Right ventricle myocardium inferior (tissue), 1 donor: Measurements from ENCODE around the gene E4F1. TPM values are rescaled to one million over a fixed set of nuclear protein-coding genes. Genes with fewer than 3 reads are reported as not detected.

Experiments
- ATAC-seq: fragments of 200-7000 bp; cut with Tn5 transposase; one replicate; pipeline ENCODE4 v1.9.1; 2020; ENCODE audit warnings: mild to moderate bottlenecking, moderate library complexity
- DNase-seq: peaks from one replicate; pipeline ENCODE4 v3.0.0; 2021; ENCODE audit errors: missing footprints
- intact Hi-C: fragments of 100-400 bp; cut with DNase I; formaldehyde crosslinking; loops from one replicate; pipeline ENCODE4 v1.11.0; 2022
- long read RNA-seq: library from polyadenylated mRNA; unstranded; transcript quantifications from one replicate; pipeline ENCODE4 v2.0.0, GENCODE V29; 2021
- total RNA-seq: library from RNA; stranded (reverse); fragmentation: NEBNext Ultra II Directional; extraction: Animal tissue kit (Norgen Biotek cat#: 25700); gene quantifications from one replicate; pipeline ENCODE4 v1.2.1, GENCODE V29; 2021
- donor health status: DM: no; HTN: yes; CAD: no; lungs with severe emphysema.

Gene E4F1
- total RNA-seq = 14.1 TPM
- long read RNA-seq, transcript E4F1-201 (14 exons, 2,573 nt) = major isoform, 26 of 41 reads
- long read RNA-seq, partial matches to known transcripts = 3 of 41 reads
- long read RNA-seq, other reads (novel, unspliced or antisense) = 12 of 41 reads

- ATAC-seq (peak; percentile 100), DNase-seq (peak; percentile 100)
- intact Hi-C loops = no loop called here
Measured at GRCh38 chr16:2223221-2223941, at the start of gene E4F1. TSS of gene E4F1 (plus strand) at chr16:2223591. CDS start at chr16:2223614, 23 bp downstream.

GRCh38 chr16:2173916-2174315 is 49.5 kb upstream of the E4F1 start:
- intact Hi-C loops = no loop called here
- DNase-seq (no peak), ATAC-seq (no peak)

GRCh38 chr16:2174396-2175131 is 48.8 kb upstream of the E4F1 start:
- intact Hi-C loops = no loop called here
- ATAC-seq (no peak), DNase-seq (no peak)

GRCh38 chr16:2175454-2175853 is 47.9 kb upstream of the E4F1 start:
- ATAC-seq = no peak
- DNase-seq = no peak
- intact Hi-C loops = no loop called here

- DNase-seq (no peak), ATAC-seq (no peak)
- intact Hi-C loops = no loop called here
Measured at GRCh38 chr16:2176047-2176446, 47.3 kb upstream of the E4F1 start.

- intact Hi-C loops = no loop called here
- no peak for DNase-seq
- ATAC-seq = no peak
Measured at GRCh38 chr16:2177101-2177500, 46.3 kb upstream of the E4F1 start.

GRCh38 chr16:2177561-2177960 is 45.8 kb upstream of the E4F1 start:
- no peak for DNase-seq
- intact Hi-C loops = no loop called here
- no peak for ATAC-seq

- no peak for DNase-seq
- intact Hi-C loops = no loop called here
- ATAC-seq = peak; percentile 11
Measured at GRCh38 chr16:2178321-2179106, 44.9 kb upstream of the E4F1 start.

- DNase-seq (no peak), ATAC-seq (no peak)
- intact Hi-C loops = no loop called here
Measured at GRCh38 chr16:2179107-2179501, 44.3 kb upstream of the E4F1 start.

GRCh38 chr16:2179576-2179975 is 43.8 kb upstream of the E4F1 start:
- ATAC-seq = no peak
- intact Hi-C loops = no loop called here

GRCh38 chr16:2180461-2180860 is 42.9 kb upstream of the E4F1 start:
- intact Hi-C loops = no loop called here

More at GRCh38 chr16:2179576-2179975, 43.8 kb upstream of the E4F1 start:
- no peak for DNase-seq

GRCh38 chr16:2180962-2181923 is 42.1 kb upstream of the E4F1 start:
- intact Hi-C loops = no loop called here
- ATAC-seq (no peak), DNase-seq (no peak)

More at GRCh38 chr16:2180461-2180860, 42.9 kb upstream of the E4F1 start:
- DNase-seq (no peak), ATAC-seq (no peak)

- intact Hi-C loops = no loop called here
- ATAC-seq = no peak
Measured at GRCh38 chr16:2181952-2182351, 41.4 kb upstream of the E4F1 start.

GRCh38 chr16:2183671-2184070 is 39.7 kb upstream of the E4F1 start:
- intact Hi-C loops = no loop called here
- DNase-seq (no peak), ATAC-seq (no peak)

More at GRCh38 chr16:2181952-2182351, 41.4 kb upstream of the E4F1 start:
- DNase-seq = no peak

GRCh38 chr16:2184346-2184745 is 39.0 kb upstream of the E4F1 start:
- ATAC-seq (no peak), DNase-seq (no peak)
- intact Hi-C loops = no loop called here

GRCh38 chr16:2184962-2185361 is 38.4 kb upstream of the E4F1 start:
- ATAC-seq (no peak), DNase-seq (no peak)
- intact Hi-C loops = no loop called here

GRCh38 chr16:2186064-2186463 is 37.3 kb upstream of the E4F1 start:
- intact Hi-C loops = no loop called here
- DNase-seq = no peak
- no peak for ATAC-seq

GRCh38 chr16:2186505-2186904 is 36.9 kb upstream of the E4F1 start:
- no peak for ATAC-seq
- intact Hi-C loops = no loop called here

More at GRCh38 chr16:2186505-2186904, 36.9 kb upstream of the E4F1 start:
- DNase-seq = no peak
